ENCODE results near the gene RPE65. TPM values are rescaled to one million over a fixed set of nuclear protein-coding genes. Genes with fewer than 3 reads are reported as not detected.

Gene RPE65
- total and polyA plus RNA-seq, 2 of the 8 experiments (the other 6 are each of a cell fraction or from before 2014, with no cell fraction given), result not detected

- CTCF ChIA-PET (ENCODE audit: partially characterized antibody), result no interaction called here
- no peak overlapping the region for H3K56ac ChIP-seq (replicated peaks; ENCODE audit: insufficient read length, low read depth, low read length)
- H3K36me3 ChIP-seq (ENCODE audit: control insufficient read depth in 2 of 4, insufficient read depth in 4 of 4, low read length in 3 of 4), result no peaks in the 10 kb centered on the region
- TF ChIP-seq CHD2 (IDR thresholded peaks at IDR 0.05; ENCODE audit: low read length) (no peak), RFX5 (IDR thresholded peaks at IDR 0.05; ENCODE audit: borderline replicate concordance, low read depth, low read length) (no peak), NRF1 (IDR thresholded peaks at IDR 0.05; ENCODE audit: low read depth, low read length) (no peak)
- H3K4me2 ChIP-seq (ENCODE audit: insufficient read depth in 1 of 2, low read depth in 2 of 2, low read length in 2 of 2), result no peak overlapping the region
- H3K4ac ChIP-seq (replicated peaks; ENCODE audit: insufficient read length, low read depth, low read length), result no peak overlapping the region
- no peak overlapping the region for H4K8ac ChIP-seq (ENCODE audit: extremely low read depth, insufficient read depth, low read length)
- WGBS, 2 experiments (ENCODE audit: extremely low coverage in 1 of 2, insufficient coverage in 1 of 2, insufficient read length in 1 of 2, insufficient replicate concordance in 2 of 2, low coverage in 1 of 2, low lambda C conversion rate in 2 of 2, missing lambda C conversion rate in 1 of 2), result 84% methylated on average over 5 of the region's 5 CpGs; no CpG with 5 or more reads in 1 of the 2 experiments
- H2AK5ac ChIP-seq (ENCODE audit: low read depth, low read length), result no peak overlapping the region
- no peak overlapping the region for H3K4me3 ChIP-seq (ENCODE audit: extremely low read depth in 1 of 4, insufficient read depth in 2 of 4, low read depth in 3 of 4, low read length in 4 of 4)
- H3K79me2 ChIP-seq (ENCODE audit: control insufficient read depth in 1 of 2, insufficient read depth in 2 of 2, low read length in 2 of 2), result no peaks in the 10 kb centered on the region
- H3K9ac ChIP-seq (replicated peaks in 1 of 4; ENCODE audit: extremely low read depth in 1 of 4, low read depth in 3 of 4, low read length in 3 of 4), result no peak overlapping the region
- H2BK15ac ChIP-seq (ENCODE audit: low read length), result no peak overlapping the region
- H4K91ac ChIP-seq (replicated peaks; ENCODE audit: insufficient read length, low read length), result no peak overlapping the region
- no peaks in the 10 kb centered on the region for H4K20me1 ChIP-seq (replicated peaks in 1 of 2; ENCODE audit: control insufficient read depth in 1 of 2, insufficient read depth in 2 of 2, low read length in 2 of 2)
- H2BK120ac ChIP-seq (replicated peaks; ENCODE audit: low read depth, low read length), result no peak overlapping the region
- H3K79me1 ChIP-seq (ENCODE audit: low read depth, low read length), result no peaks in the 10 kb centered on the region
- DNase-seq (ENCODE audit: low read depth in 1 of 2, low spot score in 2 of 2) (no peak), FAIRE-seq (no peak)
- H3K4me1 ChIP-seq (replicated peaks in 1 of 4; ENCODE audit: control insufficient read depth in 3 of 4, insufficient read depth in 4 of 4, low read length in 3 of 4), result no peaks in the 10 kb centered on the region
- H3K27me3 ChIP-seq (replicated peaks in 1 of 4; ENCODE audit: control insufficient read depth in 3 of 4, extremely low read depth in 1 of 4, insufficient read depth in 3 of 4, low read length in 3 of 4), result no peaks in the 10 kb centered on the region
- no peak overlapping the region for H2BK12ac ChIP-seq (ENCODE audit: low read depth, low read length)
- no peak overlapping the region for H2BK5ac ChIP-seq (ENCODE audit: low read depth, low read length)
- H2BK20ac ChIP-seq (ENCODE audit: low read length), result no peak overlapping the region
- POLR2A ChIA-PET (ENCODE audit: partially characterized antibody), result no interaction called here
- H3K14ac ChIP-seq (ENCODE audit: insufficient read length), result no peak overlapping the region
- H3K27ac ChIP-seq (ENCODE audit: low read depth, low read length), result no peak overlapping the region
- H3K23ac ChIP-seq (ENCODE audit: insufficient read length), result no peak overlapping the region
- no peak overlapping the region for H2AFZ ChIP-seq (ENCODE audit: low read length)
- no peak overlapping the region for H4K5ac ChIP-seq (ENCODE audit: insufficient read length, low read depth, low read length)
- no peaks in the 10 kb centered on the region for H3K9me3 ChIP-seq (ENCODE audit: insufficient read depth in 2 of 2, low read depth in 1 of 2, low read length in 1 of 2)
- H3K18ac ChIP-seq (ENCODE audit: extremely low read depth, low read length), result no peak overlapping the region
- H3K23me2 ChIP-seq (ENCODE audit: low read depth, low read length), result no peaks in the 10 kb centered on the region
Observed at GRCh38 chr1:68421350-68421749, 28.4 kb downstream of the RPE65 start.

Measured in H1 (cell line).